NCI-H1048 (cell line): ENCODE results near the gene ATMIN.

Experiments
- DNase-seq: peaks from one replicate; lab custom pipeline; 2025; lab: John Stamatoyannopoulos, UW

The ATMIN gene

GRCh38 chr16:81067166-81067565 lies 31.5 kb downstream of the ATMIN start:
- DNase-seq = no peak

- DNase-seq = no peak
These were observed 33.4 kb downstream of the ATMIN start for GRCh38 chr16:81069063-81069462.

DNA sequence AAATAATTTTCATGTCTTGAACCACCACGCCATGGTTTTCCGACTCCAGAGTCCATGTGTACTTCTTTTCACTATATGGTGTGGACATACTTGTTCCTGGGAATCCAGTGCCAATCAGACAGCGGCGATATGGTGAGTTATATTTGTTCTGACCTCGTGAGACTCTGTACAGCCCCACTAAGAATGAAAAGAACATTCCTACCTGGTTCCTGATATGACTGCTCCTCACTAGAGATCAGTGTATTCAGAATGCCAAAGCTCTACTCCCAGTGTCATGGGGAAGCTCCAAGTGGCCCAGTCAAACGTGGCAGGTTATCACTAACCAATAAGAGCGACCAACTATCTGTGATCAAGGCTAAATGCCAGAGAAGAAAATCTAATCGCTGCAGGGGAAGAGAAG lies 35.3 kb downstream of the ATMIN start:
- no peak for DNase-seq

DNA sequence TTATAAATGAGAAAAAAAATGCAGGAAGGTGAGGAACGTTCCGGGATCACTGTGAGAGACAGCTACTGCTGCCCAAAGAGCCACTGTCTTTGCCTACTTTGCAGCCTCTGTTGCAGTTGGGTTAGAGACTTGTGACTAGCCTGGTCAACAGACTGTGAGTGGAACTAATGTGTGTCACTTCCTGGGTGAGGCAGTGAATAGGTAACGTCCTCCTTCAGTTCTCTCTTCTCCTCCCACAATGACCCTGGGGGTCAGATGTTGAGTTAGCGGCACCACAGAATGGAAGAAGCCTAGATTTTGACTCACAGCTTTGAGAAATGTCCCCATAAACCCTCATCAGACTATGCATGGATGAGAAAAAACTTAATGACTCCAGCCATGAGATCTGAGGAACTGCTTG lies 36.2 kb downstream of the ATMIN start:
- DNase-seq = no peak

DNA sequence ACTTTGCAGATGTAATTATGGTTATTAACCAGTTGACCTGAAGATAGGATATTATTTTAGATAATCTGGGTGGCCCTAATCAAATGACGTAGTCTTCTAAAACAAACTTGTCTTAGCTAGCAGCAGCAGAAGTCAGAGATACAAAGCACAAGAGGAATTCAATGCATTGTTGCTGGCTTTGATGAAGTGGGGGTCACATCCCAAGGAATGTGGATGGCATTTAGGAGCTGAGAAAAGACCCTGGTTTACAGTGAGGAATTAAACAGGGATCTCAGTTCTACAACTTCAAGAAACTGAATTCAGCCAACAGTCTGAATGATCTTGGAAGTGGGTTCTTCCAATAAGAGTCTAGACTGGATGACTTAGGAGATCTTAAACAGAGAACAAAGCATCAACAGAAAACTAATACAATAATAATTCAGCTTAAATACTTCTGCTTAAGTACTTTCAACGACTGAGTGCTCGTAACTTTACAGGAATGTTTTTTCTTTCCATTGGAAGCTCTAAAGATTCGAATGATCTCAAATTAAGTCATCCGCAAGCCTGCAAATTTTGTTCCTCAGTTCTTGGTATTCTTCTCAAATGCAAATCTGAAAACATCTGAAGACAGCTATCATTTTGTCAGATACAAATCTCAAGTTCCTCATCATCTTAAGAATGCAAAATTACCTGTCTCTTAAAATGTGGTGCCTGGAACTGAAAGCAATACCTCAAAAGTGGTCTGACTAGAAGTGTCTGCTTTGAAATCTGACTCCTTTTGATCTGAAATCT lies 38.1 kb downstream of the ATMIN start:
- DNase-seq = no peak

DNA sequence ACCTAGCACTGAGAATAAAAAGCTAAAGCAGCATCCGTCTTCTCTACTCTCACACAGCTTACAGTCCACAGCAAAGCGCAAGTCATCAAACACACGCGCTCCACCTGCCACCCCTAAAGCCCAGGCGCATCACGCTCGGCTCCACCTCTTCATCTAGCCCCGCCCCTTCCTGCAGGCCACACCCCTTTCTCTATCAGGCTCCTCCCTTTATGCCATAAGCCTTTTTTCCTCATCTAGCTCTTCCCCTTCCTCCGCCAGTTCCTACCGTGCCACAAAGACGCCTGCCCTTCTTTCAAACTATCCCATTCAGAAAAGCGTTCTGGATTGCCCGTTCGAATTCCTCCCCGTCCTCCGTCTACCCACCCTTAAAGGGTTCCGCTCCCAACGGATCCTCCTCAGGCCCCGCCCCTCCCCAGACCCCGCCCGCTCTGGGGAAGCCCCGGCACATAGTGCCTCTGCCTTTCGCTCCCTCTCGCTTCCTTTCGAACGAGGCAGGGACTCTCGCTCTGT lies 41.0 kb downstream of the ATMIN start:
- peak; percentile 31 for DNase-seq

DNA sequence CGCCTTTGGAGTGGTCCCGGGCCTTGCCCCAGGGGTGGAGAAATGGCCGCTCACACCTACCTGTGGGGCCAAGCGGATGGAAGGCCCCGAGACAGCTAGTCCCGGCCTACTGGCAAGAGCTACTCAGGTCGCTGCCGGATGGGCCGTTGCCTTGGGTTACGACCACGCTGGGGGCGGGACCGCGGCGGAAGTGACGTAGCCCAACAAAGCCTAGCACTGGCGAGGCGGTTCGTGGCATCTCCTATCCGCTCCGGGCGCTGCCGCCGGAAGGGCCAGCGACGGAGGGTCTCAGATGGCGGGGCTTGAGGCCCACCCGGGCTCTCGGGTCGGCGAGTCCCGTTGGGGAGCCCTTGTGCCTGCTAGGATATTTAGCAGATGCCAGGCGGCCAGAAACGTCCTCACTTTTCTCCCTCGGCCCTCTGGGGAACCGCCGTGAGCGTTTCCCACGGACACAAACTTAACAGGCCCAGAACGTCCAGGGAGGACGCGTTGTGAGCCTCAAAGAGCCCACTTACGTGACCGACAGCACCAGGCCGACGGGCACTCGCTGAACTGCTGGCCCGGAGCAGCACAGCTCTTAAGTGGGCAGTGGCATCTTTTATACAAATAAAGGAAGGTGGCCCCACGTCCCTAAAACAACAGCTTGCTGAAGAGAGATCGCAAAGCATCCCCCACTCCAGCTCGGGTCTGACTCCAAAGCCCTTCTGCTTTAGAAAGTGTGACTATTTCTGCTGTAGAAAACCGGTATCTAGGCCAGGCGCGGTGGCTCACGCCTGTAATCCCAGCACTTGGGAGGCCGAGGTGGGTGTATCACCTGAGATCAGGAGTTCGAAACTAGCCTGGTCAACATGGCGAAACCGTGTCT lies 41.7 kb downstream of the ATMIN start, which contains the start of gene C16orf46:
C16orf46 (minus strand) TSS at position 163 of the 865 bp plus-strand sequence. CDS start 13,283 bp downstream, outside the sequence.
- DNase-seq = peak; percentile 24

DNA sequence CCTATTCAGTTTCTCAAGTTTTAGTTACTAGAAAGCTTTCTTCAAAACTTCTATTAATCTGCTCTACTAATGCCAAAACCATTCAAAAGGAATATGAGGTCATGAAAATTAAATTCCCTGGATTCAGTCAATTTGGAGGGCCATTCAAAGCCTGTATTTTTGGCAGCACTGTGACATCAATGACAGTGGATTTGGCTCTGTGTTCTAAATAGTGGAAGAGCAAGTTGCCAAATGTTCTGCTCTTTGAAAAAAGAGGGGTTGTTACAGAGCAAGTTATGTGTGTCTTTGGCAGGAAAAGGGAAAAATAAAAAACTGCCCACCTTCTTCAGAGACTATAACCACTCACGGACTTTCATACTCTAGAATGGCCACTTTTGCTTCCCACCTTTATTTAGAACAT lies 44.6 kb downstream of the ATMIN start:
- no peak for DNase-seq

DNA sequence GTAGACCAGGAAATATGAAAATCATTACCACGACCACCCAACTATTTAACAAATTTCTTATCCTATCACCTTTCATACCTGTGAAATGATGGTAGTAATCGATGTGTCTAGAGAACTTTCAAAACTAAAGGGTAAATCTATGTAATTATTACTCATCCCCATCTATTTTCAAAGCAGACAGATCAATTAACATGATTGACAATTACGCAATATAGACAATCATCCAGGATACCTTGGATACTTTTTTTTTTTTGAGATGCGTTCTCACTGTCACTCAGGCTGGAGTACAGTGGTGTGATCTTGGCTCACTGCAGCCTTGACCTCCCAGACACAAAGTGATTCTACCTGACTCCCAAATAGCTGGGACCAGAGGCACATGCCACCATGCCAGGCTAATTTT lies 45.4 kb downstream of the ATMIN start:
- DNase-seq = no peak

- no peak for DNase-seq
These were observed 53.2 kb downstream of the ATMIN start for GRCh38 chr16:81088836-81089235.

DNA sequence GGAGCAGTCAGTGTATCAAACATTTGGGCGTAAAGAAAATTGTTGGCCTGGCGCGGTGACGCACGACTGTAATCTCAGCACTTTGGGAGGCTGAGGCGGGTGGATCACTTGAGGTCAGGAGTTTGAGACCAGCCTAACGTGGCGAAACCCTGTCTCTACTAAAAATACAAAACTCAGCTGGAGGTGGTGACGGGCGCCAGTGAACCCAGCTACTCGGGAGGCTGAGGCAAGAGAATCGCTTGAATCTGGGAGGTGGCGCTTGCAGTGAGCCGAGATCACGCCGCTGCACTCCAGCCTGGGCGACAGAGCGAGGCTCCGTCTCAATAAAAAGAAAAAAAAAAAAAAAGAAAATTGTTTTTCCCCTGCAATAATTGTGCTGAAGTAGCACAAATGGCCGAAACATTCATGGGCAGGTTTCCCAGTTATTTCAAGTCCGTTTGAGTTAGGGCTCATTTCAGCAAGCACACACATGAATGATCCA lies 59.2 kb downstream of the ATMIN start:
- DNase-seq = no peak

- DNase-seq = no peak
These were observed 60.0 kb downstream of the ATMIN start for GRCh38 chr16:81095653-81095952.

GRCh38 chr16:81095953-81096714 lies 60.5 kb downstream of the ATMIN start, which contains the start of gene GCSH:
Gene GCSH, minus strand, starts transcription at chr16:81096395. Its CDS starts 117 bp downstream, at chr16:81096278.
- peak; percentile 85 for DNase-seq

- DNase-seq = no peak
These were observed 61.1 kb downstream of the ATMIN start for GRCh38 chr16:81096715-81097208.
